SKM-1 (cell line): ENCODE results near the gene GDF9.

Experiments used
- DNase-seq: peaks from one replicate; lab custom pipeline; 2025; ENCODE audit not compliant: unreplicated experiment; lab: John Stamatoyannopoulos, UW

The GDF9 gene

GRCh38 chr5:132838516-132839282, 27.6 kb downstream of the GDF9 start:
- DNase-seq = no peak

GRCh38 chr5:132837868-132838267, 28.4 kb downstream of the GDF9 start:
- DNase-seq = no peak

GRCh38 chr5:132836852-132837251, 29.4 kb downstream of the GDF9 start:
- DNase-seq = no peak

- no peak for DNase-seq
Measured at GRCh38 chr5:132834057-132834456, 32.2 kb downstream of the GDF9 start.

- no peak for DNase-seq
Measured at GRCh38 chr5:132832612-132833011, 33.7 kb downstream of the GDF9 start.

- no peak for DNase-seq
Measured at GRCh38 chr5:132831095-132831860, 35.0 kb downstream of the GDF9 start.

- no peak for DNase-seq
Measured at GRCh38 chr5:132830436-132831094, 35.7 kb downstream of the GDF9 start, which contains the start of gene SHROOM1. TSS of gene SHROOM1 (minus strand) at chr5:132830647. CDS start at chr5:132826140, 4,507 bp downstream.

- peak; percentile 36 for DNase-seq
Measured at GRCh38 chr5:132829742-132830435, 36.4 kb downstream of the GDF9 start.

- no peak for DNase-seq
Measured at GRCh38 chr5:132828846-132829494, 37.3 kb downstream of the GDF9 start.

- DNase-seq = no peak
Measured at GRCh38 chr5:132827943-132828673, 38.2 kb downstream of the GDF9 start.

GRCh38 chr5:132826424-132827082, 39.7 kb downstream of the GDF9 start:
- DNase-seq = no peak

- no peak for DNase-seq
Measured at GRCh38 chr5:132825834-132826391, 40.4 kb downstream of the GDF9 start.

GRCh38 chr5:132825033-132825833, 41.0 kb downstream of the GDF9 start:
- no peak for DNase-seq

- DNase-seq = no peak
Measured at GRCh38 chr5:132824426-132824825, 41.8 kb downstream of the GDF9 start.

- DNase-seq = no peak
Measured at GRCh38 chr5:132823481-132824050, 42.7 kb downstream of the GDF9 start.

GRCh38 chr5:132822650-132823480, 43.4 kb downstream of the GDF9 start:
- no peak for DNase-seq

GRCh38 chr5:132821791-132822190, 44.5 kb downstream of the GDF9 start:
- no peak for DNase-seq
